ENCODE data around the gene OR6N1. TPM values are rescaled to one million over a fixed set of nuclear protein-coding genes. Genes with fewer than 3 reads are reported as not detected.

Gene OR6N1
- total and polyA plus RNA-seq, 3 donors from 2014 or later = 1.0 TPM; not detected in 2

DNA sequence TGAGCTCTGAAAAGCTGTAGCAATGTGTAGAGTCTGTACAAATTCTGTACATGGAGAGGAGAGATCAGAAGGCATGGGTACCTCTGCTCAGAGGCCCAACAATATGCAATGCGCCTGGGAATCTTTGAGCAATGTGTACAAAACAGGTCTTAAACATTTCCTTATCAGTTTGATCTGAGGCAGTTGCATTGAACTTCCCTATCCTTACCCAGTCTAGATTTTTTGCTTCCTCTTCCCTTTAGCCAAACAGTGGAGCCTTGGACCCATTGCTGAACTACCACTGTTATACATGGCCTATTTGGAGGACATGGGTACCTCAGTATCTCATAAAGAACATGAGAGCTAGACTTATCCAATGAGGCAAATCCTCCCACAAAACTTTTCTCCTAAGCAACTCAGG is 46.6 kb upstream of the OR6N1 start:
- no peak for DNase-seq
- TF ChIP-seq CTCF (IDR thresholded peaks at IDR 0.05) (no peak), POLR2A (IDR thresholded peaks at IDR 0.05) (no peak)
- Histone ChIP-seq H3K27ac (no peak overlapping the region), H3K36me3 (ENCODE audit: low read depth, missing control alignments) (no peaks in the 10 kb centered on the region), H3K9me3 (no peaks in the 10 kb centered on the region), H3K4me1 (no peaks in the 10 kb centered on the region), H3K27me3 (no peaks in the 10 kb centered on the region), H3K4me3 (no peak overlapping the region)
- 95 to 97% methylated on average over 1 of the region's 1 CpG for WGBS, 2 donors
- intact Hi-C loops (cut with DNase I; ENCODE audit: low total_unique reads) = no loop called here

- no peak overlapping the region for H3K4me3 ChIP-seq
- H3K9me3 ChIP-seq = no peaks in the 10 kb centered on the region
- no peak for TF ChIP-seq CTCF (IDR thresholded peaks at IDR 0.05)
- TF ChIP-seq POLR2A (IDR thresholded peaks at IDR 0.05) = no peak
- no peak for DNase-seq
- H3K36me3 ChIP-seq (ENCODE audit: low read depth, missing control alignments) = no peaks in the 10 kb centered on the region
- 3 to 100% methylated on average over 1 of the region's 1 CpG for WGBS, 2 donors
- intact Hi-C loops (cut with DNase I; ENCODE audit: low total_unique reads) = no loop called here
- H3K27me3 ChIP-seq = no peaks in the 10 kb centered on the region
- H3K4me1 ChIP-seq = no peaks in the 10 kb centered on the region
- H3K27ac ChIP-seq = no peak overlapping the region
Measured at GRCh38 chr1:158814970-158815369, 43.0 kb upstream of the OR6N1 start.

DNA sequence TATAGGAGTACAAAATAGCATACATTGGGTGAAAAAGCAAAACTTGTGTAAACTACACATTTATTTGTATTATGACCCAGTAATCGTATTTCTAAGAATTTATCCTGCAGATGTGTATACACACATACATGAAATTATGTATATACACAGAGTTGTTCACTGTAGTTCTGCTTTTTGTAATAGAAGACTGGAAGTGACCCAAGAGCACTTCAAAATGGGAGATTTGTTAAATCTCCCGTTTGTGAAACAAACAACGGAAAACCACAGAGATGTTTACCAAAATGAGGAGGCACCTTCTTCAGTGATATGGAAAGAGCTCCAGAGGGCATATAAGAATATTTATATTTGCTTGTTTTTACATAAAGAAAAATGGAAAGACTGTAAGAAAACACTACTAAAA is 41.2 kb upstream of the OR6N1 start:
- Histone ChIP-seq H3K9me3 (no peaks in the 10 kb centered on the region), H3K36me3 (ENCODE audit: low read depth, missing control alignments) (no peaks in the 10 kb centered on the region), H3K27me3 (no peaks in the 10 kb centered on the region), H3K4me3 (no peak overlapping the region), H3K4me1 (no peaks in the 10 kb centered on the region), H3K27ac (no peak overlapping the region)
- intact Hi-C loops (cut with DNase I; ENCODE audit: low total_unique reads) = no loop called here
- no peak for DNase-seq
- WGBS, 2 donors = 76 to 79% methylated on average over 3 of the region's 3 CpGs
- no peak for TF ChIP-seq CTCF (IDR thresholded peaks at IDR 0.05)
- TF ChIP-seq POLR2A (IDR thresholded peaks at IDR 0.05) = no peak

DNA sequence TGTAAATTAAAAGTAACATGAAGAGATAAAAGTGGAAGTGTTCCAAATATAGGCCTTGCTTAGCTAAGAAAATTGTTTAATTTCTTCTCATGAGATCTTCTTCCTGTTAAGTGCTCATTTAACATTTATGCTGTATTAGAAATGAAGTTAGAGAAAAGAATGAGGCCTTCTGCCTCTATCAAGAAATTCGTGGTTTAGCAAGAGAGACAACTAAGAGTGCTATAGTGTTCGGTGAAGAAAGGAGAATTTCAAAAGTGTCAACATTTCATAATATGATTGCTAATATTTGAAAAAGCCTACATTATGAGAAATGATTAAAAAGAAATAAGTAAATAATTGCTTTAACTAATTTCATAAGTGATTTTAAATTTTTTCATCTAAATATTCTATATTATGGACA is 40.3 kb upstream of the OR6N1 start:
- 55 to 71% methylated on average over 2 of the region's 2 CpGs for WGBS, 2 donors
- DNase-seq = no peak
- no peaks in the 10 kb centered on the region for H3K4me1 ChIP-seq
- no peaks in the 10 kb centered on the region for H3K27me3 ChIP-seq
- no peak for TF ChIP-seq POLR2A (IDR thresholded peaks at IDR 0.05)
- TF ChIP-seq CTCF (IDR thresholded peaks at IDR 0.05) = no peak
- H3K9me3 ChIP-seq = no peaks in the 10 kb centered on the region
- no peaks in the 10 kb centered on the region for H3K36me3 ChIP-seq (ENCODE audit: low read depth, missing control alignments)
- H3K4me3 ChIP-seq = no peak overlapping the region
- H3K27ac ChIP-seq = no peak overlapping the region
- intact Hi-C loops (cut with DNase I; ENCODE audit: low total_unique reads) = no loop called here

DNA sequence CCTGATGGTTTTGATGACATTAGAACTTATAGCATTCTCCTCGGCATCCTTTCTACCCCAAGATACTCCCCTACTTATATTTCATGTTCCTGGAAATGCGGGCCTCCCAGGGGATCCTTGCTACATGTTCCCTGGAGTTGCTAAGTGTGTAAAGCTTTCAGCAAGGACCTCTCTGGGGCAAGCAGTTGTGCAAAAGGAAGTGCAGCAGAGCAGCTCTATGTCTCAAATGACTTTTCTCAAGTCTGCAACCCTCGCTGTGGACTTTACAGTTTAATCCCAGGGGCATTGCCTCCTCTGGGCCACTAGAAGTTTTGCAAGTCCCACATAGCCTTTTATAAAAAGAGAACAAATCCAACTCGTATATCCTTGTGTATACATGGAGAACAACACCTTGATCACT is 38.3 kb upstream of the OR6N1 start:
- no peak overlapping the region for H3K4me3 ChIP-seq
- H3K27ac ChIP-seq = no peak overlapping the region
- no peaks in the 10 kb centered on the region for H3K36me3 ChIP-seq (ENCODE audit: low read depth, missing control alignments)
- no peaks in the 10 kb centered on the region for H3K9me3 ChIP-seq
- WGBS, 2 donors = 87 to 88% methylated on average over 4 of the region's 4 CpGs
- intact Hi-C loops (cut with DNase I; ENCODE audit: low total_unique reads) = no loop called here
- H3K4me1 ChIP-seq = no peaks in the 10 kb centered on the region
- TF ChIP-seq CTCF (IDR thresholded peaks at IDR 0.05) = no peak
- no peak for TF ChIP-seq POLR2A (IDR thresholded peaks at IDR 0.05)
- DNase-seq = no peak
- no peaks in the 10 kb centered on the region for H3K27me3 ChIP-seq

Data from testis (tissue), 3 donors.